ENCODE measurements around the gene RNPEP.
"Not testable (repeated sequence)": the region's sequence is repeated elsewhere in the genome, so short reads cannot be mapped to it uniquely, and the experiment has no call there.

The RNPEP gene

DNA sequence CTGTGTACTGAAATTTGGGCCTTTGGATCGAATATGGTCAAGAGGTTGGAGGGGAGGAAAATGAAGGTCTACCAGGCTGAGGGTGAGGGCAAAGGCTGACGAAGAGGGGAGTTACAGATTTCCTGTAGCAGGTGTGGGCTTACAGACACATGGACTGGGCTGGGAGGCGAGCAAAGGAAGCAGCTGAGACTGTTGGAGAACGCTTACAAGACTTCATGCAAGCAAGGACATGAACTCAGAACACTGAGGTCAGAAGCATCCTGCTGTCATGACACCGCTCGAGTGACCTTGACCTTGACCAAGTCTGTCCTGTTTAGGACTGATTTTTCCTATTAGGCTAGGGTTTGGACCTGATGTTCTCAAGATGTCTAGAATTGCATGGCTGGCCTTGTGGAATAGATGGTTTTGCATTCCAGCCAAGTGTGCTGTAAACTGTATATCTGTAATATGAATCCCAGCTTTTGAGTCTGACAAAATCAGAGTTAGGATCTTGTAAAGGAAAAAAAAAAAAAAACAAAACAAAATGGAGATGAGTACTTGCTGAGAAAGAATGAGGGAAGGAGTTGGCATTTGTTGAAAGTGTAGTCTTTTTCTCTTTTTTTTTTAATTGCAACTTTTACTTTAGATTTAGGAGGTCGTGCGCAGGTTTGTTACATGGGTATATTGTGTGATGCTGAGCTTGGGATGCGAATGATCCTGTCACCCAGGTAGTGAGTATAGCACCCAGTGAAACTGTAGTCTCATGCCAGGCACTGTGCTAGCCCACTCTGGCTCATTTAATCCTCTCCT, 33.8 kb downstream of the RNPEP start:
- DNase-seq (ENCODE audit: insufficient read length, low spot score), result no peak
- TF ChIP-seq, protein P1, sequence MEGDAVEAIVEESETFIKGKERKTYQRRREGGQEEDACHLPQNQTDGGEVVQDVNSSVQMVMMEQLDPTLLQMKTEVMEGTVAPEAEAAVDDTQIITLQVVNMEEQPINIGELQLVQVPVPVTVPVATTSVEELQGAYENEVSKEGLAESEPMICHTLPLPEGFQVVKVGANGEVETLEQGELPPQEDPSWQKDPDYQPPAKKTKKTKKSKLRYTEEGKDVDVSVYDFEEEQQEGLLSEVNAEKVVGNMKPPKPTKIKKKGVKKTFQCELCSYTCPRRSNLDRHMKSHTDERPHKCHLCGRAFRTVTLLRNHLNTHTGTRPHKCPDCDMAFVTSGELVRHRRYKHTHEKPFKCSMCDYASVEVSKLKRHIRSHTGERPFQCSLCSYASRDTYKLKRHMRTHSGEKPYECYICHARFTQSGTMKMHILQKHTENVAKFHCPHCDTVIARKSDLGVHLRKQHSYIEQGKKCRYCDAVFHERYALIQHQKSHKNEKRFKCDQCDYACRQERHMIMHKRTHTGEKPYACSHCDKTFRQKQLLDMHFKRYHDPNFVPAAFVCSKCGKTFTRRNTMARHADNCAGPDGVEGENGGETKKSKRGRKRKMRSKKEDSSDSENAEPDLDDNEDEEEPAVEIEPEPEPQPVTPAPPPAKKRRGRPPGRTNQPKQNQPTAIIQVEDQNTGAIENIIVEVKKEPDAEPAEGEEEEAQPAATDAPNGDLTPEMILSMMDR (IDR thresholded peaks at IDR 0.05; ENCODE audit: insufficient read depth, missing control alignments), result no peak
- FAIRE-seq, result no peak

DNA sequence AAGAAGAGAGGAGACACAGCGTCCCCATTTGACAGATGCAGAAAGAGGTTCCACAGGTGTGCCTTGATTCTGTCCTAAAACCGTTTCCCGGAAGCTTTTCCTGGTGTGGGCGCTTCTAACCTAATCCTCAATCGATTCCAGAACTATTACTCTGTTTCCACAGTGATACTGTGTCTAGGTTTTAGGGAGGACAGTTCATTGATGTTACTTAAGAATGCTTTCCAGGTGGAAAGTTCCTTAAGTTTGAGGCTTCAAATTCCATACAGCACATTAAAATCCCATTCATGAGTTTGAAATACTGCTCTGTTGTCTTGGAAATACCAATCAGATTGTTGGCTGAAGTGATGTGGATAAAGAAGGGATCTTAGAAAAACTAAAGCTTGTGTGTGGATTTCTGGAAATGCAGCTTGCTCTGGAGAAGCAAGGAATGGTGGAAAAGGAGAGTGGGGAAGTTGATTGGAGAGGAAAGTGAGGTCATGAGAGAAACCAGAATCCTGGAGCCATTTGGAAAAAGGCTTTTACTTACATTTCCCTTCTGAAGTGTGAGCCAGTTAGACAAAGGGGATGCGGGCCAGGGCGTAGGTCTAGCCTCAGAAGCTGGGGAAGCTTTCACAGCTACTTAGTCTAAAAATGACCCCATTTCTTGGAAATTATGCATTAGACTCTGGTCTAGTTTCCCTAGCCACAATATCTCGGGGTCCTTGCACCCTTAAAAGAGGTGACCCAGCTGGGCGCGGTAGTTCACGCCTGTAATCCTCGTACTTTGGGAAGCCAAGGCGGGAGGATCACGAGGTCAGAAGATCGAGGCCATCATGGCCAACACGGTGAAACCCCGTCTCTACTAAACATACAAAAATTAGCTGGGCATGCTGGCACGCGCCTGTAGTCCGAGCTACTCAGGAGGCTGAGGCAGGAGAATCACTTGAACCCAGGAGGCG, 34.6 kb downstream of the RNPEP start:
- FAIRE-seq, result no peak
- TF ChIP-seq, protein P1 (IDR thresholded peaks at IDR 0.05; ENCODE audit: insufficient read depth, missing control alignments), result no peak

DNA sequence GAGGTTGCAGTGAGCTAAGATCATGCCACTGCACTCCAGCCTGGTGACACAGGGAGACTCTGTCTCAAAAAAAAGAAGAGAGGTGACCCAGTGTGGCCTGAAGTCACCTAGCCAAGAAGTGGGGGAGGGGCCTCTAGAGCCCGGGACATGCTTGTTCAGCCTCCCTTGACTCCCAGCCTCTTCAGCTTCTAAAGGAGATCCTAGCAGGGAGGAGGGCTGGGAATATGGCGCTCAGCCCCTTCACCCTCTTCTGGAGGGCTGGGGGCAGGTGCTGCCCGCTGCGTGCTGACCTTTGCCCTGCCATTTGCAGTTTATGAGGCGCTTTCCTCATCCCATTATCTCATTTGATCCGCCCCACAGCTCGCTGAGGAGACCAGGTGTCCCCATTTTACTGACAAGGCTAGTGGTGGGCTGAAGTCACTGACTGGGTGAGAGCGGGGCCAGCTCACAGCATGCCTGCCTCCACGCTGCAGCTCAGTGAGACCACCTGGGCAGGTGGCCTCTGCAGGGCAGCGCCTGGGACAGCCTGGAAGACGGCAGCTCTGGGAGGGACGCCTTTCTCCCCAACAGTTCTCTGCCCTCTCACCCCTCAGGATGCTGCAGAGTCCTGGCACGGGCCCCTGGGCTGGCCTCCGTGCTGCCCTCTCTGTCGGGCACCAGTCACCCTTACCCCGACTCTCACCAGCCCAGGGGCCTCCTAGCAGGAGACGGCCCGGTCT, 35.5 kb downstream of the RNPEP start:
- FAIRE-seq (no peak), DNase-seq (ENCODE audit: insufficient read length, low spot score) (no peak)
- TF ChIP-seq, protein P1 (IDR thresholded peaks at IDR 0.05; ENCODE audit: insufficient read depth, missing control alignments), result no peak

More for the DNA sequence above, 34.6 kb downstream of the RNPEP start:
- no peak for DNase-seq (ENCODE audit: insufficient read length, low spot score)

DNA sequence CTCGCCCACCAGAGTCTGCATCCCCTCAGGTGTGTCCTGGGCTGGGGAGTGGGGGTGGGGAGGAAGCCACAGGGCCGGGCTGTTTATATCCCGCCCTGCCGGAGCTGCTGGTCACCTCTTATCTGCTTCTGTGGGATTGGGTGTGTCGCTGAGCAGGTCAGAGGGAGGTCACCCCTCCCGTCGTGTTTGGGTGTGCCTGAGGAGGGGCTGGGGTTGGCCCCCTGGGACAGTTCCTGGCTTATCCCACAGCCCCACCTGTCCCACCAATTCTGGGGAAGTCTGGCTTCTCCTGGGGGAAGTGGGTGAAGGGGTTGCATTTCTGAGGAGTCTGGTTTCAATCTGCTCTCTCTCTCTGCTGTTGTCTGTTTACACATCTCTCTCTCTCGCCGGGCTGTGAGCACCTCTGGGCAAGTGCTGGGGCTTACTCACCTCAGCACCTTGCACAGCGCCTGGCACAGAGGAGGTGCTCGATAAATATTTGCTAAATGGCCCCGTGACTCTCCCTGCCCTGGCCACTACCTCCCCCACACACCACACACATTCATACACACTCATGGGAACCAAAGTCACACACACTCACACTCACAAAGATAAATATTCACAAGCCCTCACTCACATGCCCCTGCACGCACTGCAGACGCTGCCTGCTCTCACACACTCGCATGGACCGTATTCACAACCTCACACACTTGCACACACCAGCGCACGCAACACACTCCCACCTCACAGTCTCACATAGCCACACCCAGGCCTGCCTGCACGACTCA, 36.2 kb downstream of the RNPEP start:
- DNase-seq (ENCODE audit: insufficient read length, low spot score), result no peak
- FAIRE-seq, result no peak
- TF ChIP-seq, protein P1 (IDR thresholded peaks at IDR 0.05; ENCODE audit: insufficient read depth, missing control alignments), result no peak

DNA sequence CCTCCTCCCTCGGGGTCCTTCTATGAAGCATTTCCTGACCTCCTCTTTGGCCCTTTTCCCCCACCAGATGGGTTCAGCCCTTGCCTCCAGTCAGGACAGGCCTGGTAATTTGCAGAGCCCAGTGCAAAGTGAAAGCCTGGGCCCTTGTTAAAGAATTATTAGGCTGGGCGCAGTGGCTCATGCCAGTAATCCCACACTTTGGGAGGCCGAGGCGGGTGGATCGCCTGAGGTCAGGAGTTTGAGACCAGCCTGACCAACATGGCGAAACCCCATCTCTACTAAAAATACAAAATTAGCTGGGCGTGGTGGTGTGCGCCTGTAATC, 36.7 kb downstream of the RNPEP start:
- DNase-seq (ENCODE audit: insufficient read length, low spot score); FAIRE-seq: not testable (repeated sequence)

DNA sequence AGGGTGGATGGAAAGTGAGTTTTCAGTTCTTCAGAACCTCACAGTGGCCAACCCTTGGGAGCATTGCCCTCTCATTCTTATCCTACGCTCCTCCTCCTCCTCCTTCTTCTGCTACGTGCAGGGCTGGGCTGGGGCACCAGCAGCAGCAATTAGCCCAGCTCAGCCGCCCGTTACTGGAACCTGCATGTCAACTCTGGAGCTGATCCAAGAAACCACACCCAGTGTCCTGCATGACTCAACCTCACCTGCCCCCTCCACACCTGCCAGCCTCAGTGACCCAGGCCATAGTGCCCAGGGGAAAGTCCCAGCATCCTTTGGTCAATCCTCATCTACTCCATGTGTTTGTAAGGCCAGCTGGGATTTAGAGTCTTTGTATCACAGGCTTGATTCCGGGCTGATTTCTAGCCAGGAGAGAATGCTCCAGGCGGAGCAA, 40.6 kb downstream of the RNPEP start:
- FAIRE-seq, result no peak
- TF ChIP-seq, protein P1 (IDR thresholded peaks at IDR 0.05; ENCODE audit: insufficient read depth, missing control alignments), result no peak
- DNase-seq (ENCODE audit: insufficient read length, low spot score), result no peak
